Endothelial cell of umbilical vein (primary cell): ENCODE data around the gene KREMEN1. TPM values are rescaled to one million over a fixed set of nuclear protein-coding genes. Genes with fewer than 3 reads are reported as not detected.

Source experiments
- BruUV-seq: library from RNA; stranded (reverse); fragments of 400-500 nt; replicated peaks from 2 replicates; lab custom pipeline; 2021; lab: Mats Ljungman, UMichigan
- CTCF ChIA-PET: fragments of 300-600, 350-600 bp; sonication (Branson Sonifier 250); formaldehyde crosslinking; loops from one replicate; lab custom pipeline; 2021; ENCODE audit warnings: antibody characterized with exemption, inconsistent platforms; lab: Charles Lee
- POLR2A ChIA-PET: fragments of 300-600, 350-600 bp; sonication (Branson Sonifier 250); formaldehyde crosslinking; loops from one replicate; lab custom pipeline; 2021; ENCODE audit warnings: antibody characterized with exemption, inconsistent platforms; lab: Charles Lee
- DNase-seq: peaks from one replicate; pipeline ENCODE4 v3.0.0-alpha.2; 2011; ENCODE audit warnings: low read depth, low spot score
- FAIRE-seq: peaks from 2 replicates; lab custom pipeline; 2011; peaks lifted over from hg19 to GRCh38; lab: Jason Lieb, UNC
- H2AFZ ChIP-seq: 2 replicates; pipeline ENCODE4 v1.6.0; 2012; ENCODE audit warnings: low read depth, low read length, control low read depth, inconsistent platforms
- H3K27ac ChIP-seq: 2 replicates; pipeline ENCODE4 v1.5.1; 2011; ENCODE audit warnings: low read depth, mild to moderate bottlenecking, control low read depth, low read length, moderate library complexity; ENCODE audit not compliant: insufficient read depth
- H3K27me3 ChIP-seq, 2 experiments: 2 replicates each; pipeline versions ENCODE4 v1.6.0 to v1.6.1; 2011; ENCODE audit warnings: low read length in 2 of 2, mixed read lengths in 1 of 2; ENCODE audit not compliant: control insufficient read depth in 2 of 2, insufficient read depth in 2 of 2
- H3K36me3 ChIP-seq, 2 experiments: 2 replicates in 1 of 2; 3 replicates in 1 of 2; pipeline ENCODE4 v1.5.1; 2011; ENCODE audit warnings: low read length in 2 of 2, mild to moderate bottlenecking in 1 of 2, moderate library complexity in 1 of 2; ENCODE audit not compliant: control insufficient read depth in 2 of 2, insufficient read depth in 2 of 2; ENCODE audit errors: extremely low read depth in 1 of 2
- H3K4me1 ChIP-seq: 3 replicates; pipeline ENCODE4 v1.5.1; 2011; ENCODE audit warnings: mild to moderate bottlenecking, low read length; ENCODE audit not compliant: control insufficient read depth, insufficient read depth; ENCODE audit errors: extremely low read depth
- H3K4me2 ChIP-seq: 2 replicates; pipeline ENCODE4 v1.6.1; 2011; ENCODE audit warnings: low read length, control low read depth, mixed read lengths; ENCODE audit not compliant: insufficient read depth
- H3K4me3 ChIP-seq, 3 experiments: fragments of 200-600 bp in 1 of 3; sonication (generic), shearing (Covaris generic) in 1 of 3; replicated peaks in 1 of 3; 2 replicates each; pipeline ENCODE4 v1.5.1; 2011 to 2016; ENCODE audit warnings: control low read depth in 3 of 3, low read length in 3 of 3, mild to moderate bottlenecking in 2 of 3, inconsistent platforms in 1 of 3, low read depth in 1 of 3, moderate library complexity in 1 of 3; ENCODE audit not compliant: insufficient read depth in 1 of 3
- H3K79me2 ChIP-seq: 2 replicates; pipeline ENCODE4 v1.6.0; 2012; ENCODE audit warnings: low read length, inconsistent platforms; ENCODE audit not compliant: control insufficient read depth, insufficient read depth
- H3K9ac ChIP-seq: replicated peaks from 2 replicates; pipeline ENCODE3; 2011; ENCODE audit warnings: low read length, control low read depth; ENCODE audit not compliant: insufficient read depth; ENCODE audit errors: extremely low read depth
- H3K9me1 ChIP-seq: replicated peaks from 3 replicates; pipeline ENCODE4 v1.6.0; 2011; ENCODE audit warnings: mild to moderate bottlenecking, low read length; ENCODE audit not compliant: control insufficient read depth, insufficient read depth; ENCODE audit errors: extremely low read depth
- H3K9me3 ChIP-seq: replicated peaks from 2 replicates; pipeline ENCODE4 v1.5.1; 2012; ENCODE audit warnings: low read length, inconsistent platforms; ENCODE audit not compliant: control insufficient read depth, insufficient read depth
- H4K20me1 ChIP-seq: replicated peaks from 2 replicates; pipeline ENCODE3; 2011; ENCODE audit warnings: mild to moderate bottlenecking, low read length; ENCODE audit not compliant: control insufficient read depth, insufficient read depth; ENCODE audit errors: extremely low read depth
- CTCF ChIP-seq, 2 donors: IDR thresholded peaks; 1 replicate in 1 of 2; 2 replicates in 1 of 2; pipeline ENCODE4 v1.5.1; 2011; ENCODE audit warnings: low read length in 2 of 2, mild to moderate bottlenecking in 2 of 2, moderate library complexity in 2 of 2, control low read depth in 1 of 2, inconsistent platforms in 1 of 2, low read depth in 1 of 2; ENCODE audit not compliant: insufficient read depth in 1 of 2; ENCODE audit errors: extremely low read depth in 1 of 2
- EZH2 ChIP-seq: IDR thresholded peaks from 2 replicates; pipeline ENCODE4 v1.6.1; 2012; ENCODE audit warnings: borderline replicate concordance, low read depth, mild to moderate bottlenecking, moderate library complexity, low read length, inconsistent platforms; ENCODE audit not compliant: severe bottlenecking
- FOS ChIP-seq: IDR thresholded peaks from 2 replicates; pipeline ENCODE4 v1.6.1; 2011; ENCODE audit warnings: mild to moderate bottlenecking, low read length, moderate library complexity, borderline replicate concordance; ENCODE audit not compliant: insufficient read depth
- GATA2 ChIP-seq: IDR thresholded peaks from 2 replicates; pipeline ENCODE4 v1.7.0; 2011; ENCODE audit warnings: low read depth, mild to moderate bottlenecking, moderate library complexity, mixed read lengths, low read length; ENCODE audit not compliant: insufficient read length, insufficient read depth
- JUN ChIP-seq: IDR thresholded peaks from 2 replicates; pipeline ENCODE4 v1.6.1; 2011; ENCODE audit warnings: borderline replicate concordance, low read depth; ENCODE audit not compliant: insufficient read length, insufficient read depth
- MAX ChIP-seq: IDR thresholded peaks from 2 replicates; pipeline ENCODE4 v1.6.1; 2011; ENCODE audit not compliant: insufficient read depth, insufficient read length
- MYC ChIP-seq: IDR thresholded peaks from one replicate; pipeline ENCODE4 v1.6.1; 2011; ENCODE audit warnings: mild to moderate bottlenecking, low read depth, low read length
- POLR2A ChIP-seq: IDR thresholded peaks from 2 replicates; pipeline ENCODE4 v1.6.1; 2012; ENCODE audit warnings: low read depth, mild to moderate bottlenecking, control low read depth, low read length
- POLR2AphosphoS5 ChIP-seq: IDR thresholded peaks from 2 replicates; pipeline ENCODE4 v1.6.1; 2012; ENCODE audit warnings: low read depth, mild to moderate bottlenecking, control low read depth, low read length, moderate library complexity; ENCODE audit not compliant: insufficient read depth
- dilution Hi-C: fragments of 300-500 bp; cut with MboI; formaldehyde crosslinking; loops from one replicate; pipeline ENCODE4 v1.15.0; 2019; ENCODE audit warnings: low sequenced_read_pairs; ENCODE audit not compliant: extremely low pct_ligation_motif_present
- intact Hi-C: fragments of 100-400 bp; cut with micrococcal nuclease; formaldehyde crosslinking; loops from one replicate; pipeline ENCODE4 v1.10.0; 2022
- polyA plus RNA-seq, 4 experiments: library from polyadenylated mRNA; depleted of rRNA in 3 of 4; stranded (reverse) in 3 of 4; unstranded in 1 of 4; fragments of >200 nt; gene quantifications; 2 replicates each; pipeline versions ENCODE4 v1.2.1 to v1.2.3, GENCODE V29; 2011 to 2012; ENCODE audit warnings: missing spikeins in 1 of 4
- total RNA-seq: library from RNA; stranded (reverse); gene quantifications from 2 replicates; pipeline ENCODE4 v1.2.3, GENCODE V29; 2021

The KREMEN1 gene
- total and polyA plus RNA-seq, 2 donors (not counting 3 experiments of a cell fraction or from before 2014, with no cell fraction given), result 0.58 to 1.1 TPM

DNA sequence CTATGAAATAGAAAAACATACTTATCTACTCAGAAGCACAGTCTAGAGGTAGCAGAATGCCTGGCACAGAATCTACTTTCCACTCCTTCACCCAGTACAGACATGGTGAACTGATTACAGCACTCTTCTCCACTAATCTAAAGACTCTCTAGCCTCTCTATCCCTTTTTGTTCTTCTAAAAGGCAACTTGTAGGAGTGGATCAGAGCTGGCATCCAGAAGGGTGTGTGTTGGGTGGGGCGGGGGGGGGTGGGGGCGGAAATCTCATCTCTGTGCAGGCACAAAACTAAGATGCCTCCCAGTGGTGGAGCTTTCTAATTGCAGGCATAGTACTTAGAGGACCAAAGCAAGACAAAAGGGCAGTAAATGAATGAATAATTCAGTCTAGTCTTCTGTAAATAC lies 121.3 kb downstream of the KREMEN1 start:
- ChIA-PET CTCF (interaction anchor here (1.4 kb wide), 1 partner anchor 9 kb away, joined by 5 read pairs; no protein-coding TSS in a partner anchor), POLR2A (no interaction called here)
- H4K20me1 ChIP-seq, result no peaks in the 10 kb centered on the region
- H3K4me3 ChIP-seq, result no peak overlapping the region
- intact Hi-C loops, result no loop called here
- DNase-seq (no peak), FAIRE-seq (no peak)
- no TSS peak for BruUV-seq
- no peak overlapping the region for H3K27ac ChIP-seq
- H3K9me3 ChIP-seq, result no peaks in the 10 kb centered on the region
- TF ChIP-seq MYC (no peak), GATA2 (no peak), POLR2AphosphoS5 (no peak), JUN (no peak), MAX (no peak), CTCF (IDR thresholded peaks at IDR 0.05; ENCODE audit: extremely low read depth in 1 of 2, insufficient read depth in 1 of 2, low read depth in 1 of 2, low read length in 2 of 2) (no peak), POLR2A (no peak), EZH2 (no peak), FOS (no peak)
- H3K36me3 ChIP-seq, result no peaks in the 10 kb centered on the region
- H3K4me2 ChIP-seq, result no peak overlapping the region
- dilution Hi-C loops, result no loop called here
- H3K79me2 ChIP-seq, result no peaks in the 10 kb centered on the region
- no peak overlapping the region for H2AFZ ChIP-seq
- H3K9ac ChIP-seq, result no peak overlapping the region
- no peaks in the 10 kb centered on the region for H3K9me1 ChIP-seq
- no peaks in the 10 kb centered on the region for H3K4me1 ChIP-seq
- H3K27me3 ChIP-seq, result peaks cover 0 to 4% of the 10 kb centered on the region in 2 experiments
